Measurements from ENCODE around the gene MICU1. TPM values are rescaled to one million over a fixed set of nuclear protein-coding genes. Genes with fewer than 3 reads are reported as not detected.

Gene MICU1
- total RNA-seq, 1 donor from 2014 or later, result 37.4 TPM

DNA sequence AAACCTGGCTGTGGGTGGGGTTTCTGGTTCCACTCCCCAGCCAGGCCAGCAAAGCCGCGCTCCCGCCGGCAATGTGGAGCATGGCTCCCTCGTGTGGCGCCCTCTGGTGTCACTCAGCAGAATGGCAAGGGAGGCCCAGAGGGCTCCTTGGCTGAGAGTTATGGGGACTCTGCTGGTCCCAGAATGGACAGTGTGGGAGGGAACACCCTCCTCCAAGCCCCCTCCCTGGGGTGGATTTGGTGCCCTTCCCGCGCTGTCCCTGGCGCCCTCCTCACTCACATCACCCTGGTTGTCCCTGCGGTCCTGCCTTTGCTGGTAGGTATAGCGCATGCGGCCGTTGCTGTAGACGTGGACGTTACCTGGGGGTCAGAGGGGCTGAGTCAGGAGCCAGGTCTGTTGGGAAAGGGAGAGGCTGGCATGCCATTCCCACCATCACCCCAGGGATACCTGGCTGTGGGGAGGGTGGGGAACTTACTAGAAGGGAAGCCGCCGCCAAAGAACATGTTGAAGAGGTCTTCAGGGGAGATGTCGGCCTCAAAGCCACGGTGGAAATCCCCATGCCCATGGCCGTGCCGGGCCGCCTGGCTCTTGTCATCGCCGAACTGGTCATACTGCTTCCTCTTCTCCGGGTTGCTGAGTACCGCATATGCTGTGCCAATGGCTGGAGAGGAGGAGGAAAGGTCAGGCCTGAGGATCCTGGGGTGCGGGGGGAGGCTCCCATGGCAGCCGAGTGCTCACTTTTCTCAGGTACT, 285.2 kb downstream of the MICU1 start:
- no peak overlapping the region for H3K4me3 ChIP-seq
- intact Hi-C loops (cut with micrococcal nuclease), result no loop called here
- TF ChIP-seq, protein P1, sequence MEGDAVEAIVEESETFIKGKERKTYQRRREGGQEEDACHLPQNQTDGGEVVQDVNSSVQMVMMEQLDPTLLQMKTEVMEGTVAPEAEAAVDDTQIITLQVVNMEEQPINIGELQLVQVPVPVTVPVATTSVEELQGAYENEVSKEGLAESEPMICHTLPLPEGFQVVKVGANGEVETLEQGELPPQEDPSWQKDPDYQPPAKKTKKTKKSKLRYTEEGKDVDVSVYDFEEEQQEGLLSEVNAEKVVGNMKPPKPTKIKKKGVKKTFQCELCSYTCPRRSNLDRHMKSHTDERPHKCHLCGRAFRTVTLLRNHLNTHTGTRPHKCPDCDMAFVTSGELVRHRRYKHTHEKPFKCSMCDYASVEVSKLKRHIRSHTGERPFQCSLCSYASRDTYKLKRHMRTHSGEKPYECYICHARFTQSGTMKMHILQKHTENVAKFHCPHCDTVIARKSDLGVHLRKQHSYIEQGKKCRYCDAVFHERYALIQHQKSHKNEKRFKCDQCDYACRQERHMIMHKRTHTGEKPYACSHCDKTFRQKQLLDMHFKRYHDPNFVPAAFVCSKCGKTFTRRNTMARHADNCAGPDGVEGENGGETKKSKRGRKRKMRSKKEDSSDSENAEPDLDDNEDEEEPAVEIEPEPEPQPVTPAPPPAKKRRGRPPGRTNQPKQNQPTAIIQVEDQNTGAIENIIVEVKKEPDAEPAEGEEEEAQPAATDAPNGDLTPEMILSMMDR (IDR thresholded peaks at IDR 0.05; ENCODE audit: borderline replicate concordance), result peak; percentile 98
- H3K27me3 ChIP-seq (ENCODE audit: low read depth), result no peaks in the 10 kb centered on the region
- H3K36me3 ChIP-seq, result peaks cover 70% of the 10 kb centered on the region
- DNase-seq, result peak; percentile 71
- no peaks in the 10 kb centered on the region for H3K9me3 ChIP-seq (replicated peaks)
- H3K27ac ChIP-seq (replicated peaks), result no peak overlapping the region
- H3K4me1 ChIP-seq, result peaks cover 33% of the 10 kb centered on the region

DNA sequence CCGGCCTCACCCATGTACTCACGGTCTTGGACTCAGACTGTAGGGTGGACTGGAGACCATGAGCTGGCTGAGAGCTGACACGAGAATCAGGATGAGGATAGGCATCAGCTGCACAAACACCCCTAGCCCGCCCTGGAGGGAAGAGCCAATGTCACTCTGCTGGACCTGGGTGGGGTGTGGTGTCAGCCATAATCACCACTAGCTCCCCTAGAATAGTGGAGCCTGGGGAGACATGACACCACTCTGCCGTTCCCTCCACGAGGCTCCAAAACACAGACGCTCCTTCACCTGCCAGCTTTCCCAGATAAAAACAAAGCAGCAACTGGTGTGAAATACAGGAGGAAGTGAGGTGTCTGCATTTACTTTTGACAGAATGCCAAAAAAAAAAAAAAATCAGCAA, 287.7 kb downstream of the MICU1 start:
- DNase-seq, result peak; percentile 14
- no peaks in the 10 kb centered on the region for H3K27me3 ChIP-seq (ENCODE audit: low read depth)
- no peak overlapping the region for H3K27ac ChIP-seq (replicated peaks)
- no peak overlapping the region for H3K4me3 ChIP-seq
- TF ChIP-seq, protein P1 (IDR thresholded peaks at IDR 0.05; ENCODE audit: borderline replicate concordance), result no peak
- H3K9me3 ChIP-seq (replicated peaks), result no peaks in the 10 kb centered on the region
- intact Hi-C loops (cut with micrococcal nuclease), result loop anchor here (5.0 to 10.0 kb wide), 3 partner anchors 93 to 286 kb away; no protein-coding TSS in a partner anchor
- peaks cover 63% of the 10 kb centered on the region for H3K36me3 ChIP-seq
- peaks cover 58% of the 10 kb centered on the region for H3K4me1 ChIP-seq

DNA sequence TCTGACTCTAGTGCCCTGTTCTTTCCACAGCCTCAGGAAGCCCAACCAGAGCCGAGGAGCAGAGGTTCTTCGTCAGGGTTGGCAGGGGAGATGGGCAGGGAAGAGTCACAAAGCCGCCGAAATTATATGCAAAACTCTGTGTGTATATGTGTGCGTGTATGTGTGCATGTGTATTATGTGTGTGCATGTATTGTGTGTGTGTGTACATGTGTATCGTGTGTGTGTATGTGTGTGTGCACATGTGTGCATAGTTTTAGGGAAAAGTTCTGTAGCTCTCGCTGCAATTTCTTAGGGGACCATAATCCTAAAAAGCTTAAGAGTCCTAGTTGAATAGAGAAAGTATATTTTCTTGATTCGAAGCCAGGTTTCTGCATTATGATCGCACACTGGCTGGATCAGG, 288.2 kb downstream of the MICU1 start:
- TF ChIP-seq, protein P1 (IDR thresholded peaks at IDR 0.05; ENCODE audit: borderline replicate concordance), result no peak
- no peaks in the 10 kb centered on the region for H3K9me3 ChIP-seq (replicated peaks)
- H3K4me3 ChIP-seq, result no peak overlapping the region
- H3K36me3 ChIP-seq, result peaks cover 58% of the 10 kb centered on the region
- peak overlapping the region; percentile 95 for H3K27ac ChIP-seq (replicated peaks)
- intact Hi-C loops (cut with micrococcal nuclease), result loop anchor here (5.0 to 10.0 kb wide), 3 partner anchors 93 to 285 kb away; no protein-coding TSS in a partner anchor
- peaks cover 62% of the 10 kb centered on the region for H3K4me1 ChIP-seq
- H3K27me3 ChIP-seq (ENCODE audit: low read depth), result no peaks in the 10 kb centered on the region
- no peak for DNase-seq

DNA sequence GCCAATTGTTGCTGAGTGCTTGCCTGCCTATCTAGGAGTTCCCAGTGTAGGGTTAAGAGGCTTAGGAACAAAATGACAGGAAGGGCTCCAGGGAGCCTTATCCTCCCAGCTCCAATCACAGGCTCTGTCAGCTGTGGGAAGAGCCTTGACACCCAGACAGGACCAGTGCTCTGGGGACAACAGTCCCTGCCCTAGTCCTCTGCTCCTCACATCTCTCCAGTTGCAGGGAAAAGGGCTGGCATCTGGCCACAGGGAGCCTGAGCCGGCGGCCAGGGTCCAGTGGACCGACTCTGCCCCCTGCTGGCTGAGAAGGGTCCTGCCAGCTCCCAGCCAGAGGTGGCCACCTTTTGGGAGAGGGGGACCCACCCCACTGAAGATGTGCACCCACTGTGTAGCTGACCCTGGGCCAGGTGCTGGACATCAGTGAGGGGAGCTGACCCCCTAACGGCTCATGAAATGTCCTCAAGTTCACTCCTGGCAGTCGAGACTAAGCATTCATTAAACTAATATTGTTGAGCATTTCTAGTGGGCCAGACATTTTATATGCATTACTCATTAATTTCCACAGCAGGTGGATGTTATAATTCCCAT, 288.7 kb downstream of the MICU1 start:
- peak overlapping the region; percentile 95 for H3K27ac ChIP-seq (replicated peaks)
- TF ChIP-seq, protein P1 (IDR thresholded peaks at IDR 0.05; ENCODE audit: borderline replicate concordance), result no peak
- H3K27me3 ChIP-seq (ENCODE audit: low read depth), result no peaks in the 10 kb centered on the region
- peaks cover 52% of the 10 kb centered on the region for H3K36me3 ChIP-seq
- H3K4me1 ChIP-seq, result peaks cover 68% of the 10 kb centered on the region
- intact Hi-C loops (cut with micrococcal nuclease), result loop anchor here (5.0 to 10.0 kb wide), 3 partner anchors 92 to 285 kb away; no protein-coding TSS in a partner anchor
- H3K9me3 ChIP-seq (replicated peaks), result no peaks in the 10 kb centered on the region
- DNase-seq, result peak; percentile 88
- peak overlapping the region; percentile 10 for H3K4me3 ChIP-seq

DNA sequence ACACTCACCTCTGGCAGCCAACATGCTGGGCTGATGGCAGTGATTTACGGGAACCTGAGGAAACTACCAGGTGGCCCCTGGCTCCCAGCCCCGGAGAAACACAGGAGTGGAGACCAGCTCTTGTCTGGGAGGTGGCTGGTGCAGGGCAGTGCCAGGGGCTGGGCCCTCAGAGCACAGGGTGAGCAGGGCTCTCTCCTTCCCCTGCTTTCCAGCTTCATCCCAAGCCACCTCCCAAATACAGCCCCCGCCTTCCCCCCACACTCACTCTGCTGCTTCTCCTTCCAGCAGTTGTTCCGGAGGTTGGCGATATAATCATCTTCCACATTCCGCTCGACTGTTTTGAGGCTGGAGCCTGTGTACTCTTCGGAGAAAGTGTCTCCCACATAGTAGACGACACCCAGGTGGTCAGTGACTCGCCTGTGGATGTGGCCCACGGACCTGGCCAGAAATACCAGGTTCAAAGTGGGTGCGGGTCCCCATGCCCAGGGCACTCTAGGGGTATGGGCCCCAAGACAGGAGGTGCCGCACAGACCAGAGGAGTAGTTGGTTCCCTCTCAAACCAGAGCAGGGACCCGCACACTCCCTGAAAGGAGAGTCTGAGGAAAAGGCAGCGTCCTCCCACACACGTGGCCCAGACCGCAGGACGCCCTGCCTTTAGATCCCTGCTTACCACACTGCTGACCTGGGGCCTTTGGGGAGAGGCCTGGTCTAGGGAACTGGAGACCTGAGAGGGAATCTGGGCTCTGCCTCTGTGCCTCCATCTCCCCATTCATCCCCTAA, 289.4 kb downstream of the MICU1 start:
- H3K4me1 ChIP-seq, result peaks cover 75% of the 10 kb centered on the region
- peak overlapping the region; percentile 17 for H3K4me3 ChIP-seq
- peak overlapping the region; percentile 95 for H3K27ac ChIP-seq (replicated peaks)
- no peaks in the 10 kb centered on the region for H3K27me3 ChIP-seq (ENCODE audit: low read depth)
- intact Hi-C loops (cut with micrococcal nuclease), result loop anchor here (5.0 to 10.0 kb wide), 3 partner anchors 92 to 284 kb away; no protein-coding TSS in a partner anchor
- TF ChIP-seq, protein P1 (IDR thresholded peaks at IDR 0.05; ENCODE audit: borderline replicate concordance), result no peak
- peaks cover 45% of the 10 kb centered on the region for H3K36me3 ChIP-seq
- DNase-seq, result peak; percentile 17
- no peaks in the 10 kb centered on the region for H3K9me3 ChIP-seq (replicated peaks)
